Fibroblast of villous mesenchyme (primary cell): ENCODE results near the gene RAB40AL. TPM values are rescaled to one million over a fixed set of nuclear protein-coding genes. Genes with fewer than 3 reads are reported as not detected.
"Not testable (repeated sequence)": the region's sequence is repeated elsewhere in the genome, so short reads cannot be mapped to it uniquely, and the experiment has no call there.

Experiments
- DNase-seq: peaks from one replicate; pipeline ENCODE4 v3.0.0-alpha.2; 2010; ENCODE audit warnings: low read depth
- H3K4me3 ChIP-seq: 2 replicates; pipeline ENCODE4 v1.5.1; 2011; ENCODE audit warnings: low read depth, mild to moderate bottlenecking, low read length
- total RNA-seq: library from RNA; depleted of rRNA; stranded (reverse); fragments of >200 nt; gene quantifications from 2 replicates; pipeline ENCODE4 v1.2.3, GENCODE V29; 2012
- TF ChIP-seq, protein P1 (sequence below): IDR thresholded peaks from 2 replicates; pipeline ENCODE4 v1.5.1; 2012; ENCODE audit warnings: low read depth, mild to moderate bottlenecking, low read length; ENCODE audit not compliant: insufficient read depth

Gene RAB40AL
- total RNA-seq, 1 donor, result 0.43 TPM

GRCh38 chrX:102966701-102967100 is 29.6 kb downstream of the RAB40AL start:
- DNase-seq, result no peak
- no peak overlapping the region for H3K4me3 ChIP-seq
- TF ChIP-seq, protein P1, sequence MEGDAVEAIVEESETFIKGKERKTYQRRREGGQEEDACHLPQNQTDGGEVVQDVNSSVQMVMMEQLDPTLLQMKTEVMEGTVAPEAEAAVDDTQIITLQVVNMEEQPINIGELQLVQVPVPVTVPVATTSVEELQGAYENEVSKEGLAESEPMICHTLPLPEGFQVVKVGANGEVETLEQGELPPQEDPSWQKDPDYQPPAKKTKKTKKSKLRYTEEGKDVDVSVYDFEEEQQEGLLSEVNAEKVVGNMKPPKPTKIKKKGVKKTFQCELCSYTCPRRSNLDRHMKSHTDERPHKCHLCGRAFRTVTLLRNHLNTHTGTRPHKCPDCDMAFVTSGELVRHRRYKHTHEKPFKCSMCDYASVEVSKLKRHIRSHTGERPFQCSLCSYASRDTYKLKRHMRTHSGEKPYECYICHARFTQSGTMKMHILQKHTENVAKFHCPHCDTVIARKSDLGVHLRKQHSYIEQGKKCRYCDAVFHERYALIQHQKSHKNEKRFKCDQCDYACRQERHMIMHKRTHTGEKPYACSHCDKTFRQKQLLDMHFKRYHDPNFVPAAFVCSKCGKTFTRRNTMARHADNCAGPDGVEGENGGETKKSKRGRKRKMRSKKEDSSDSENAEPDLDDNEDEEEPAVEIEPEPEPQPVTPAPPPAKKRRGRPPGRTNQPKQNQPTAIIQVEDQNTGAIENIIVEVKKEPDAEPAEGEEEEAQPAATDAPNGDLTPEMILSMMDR, result no peak

DNA sequence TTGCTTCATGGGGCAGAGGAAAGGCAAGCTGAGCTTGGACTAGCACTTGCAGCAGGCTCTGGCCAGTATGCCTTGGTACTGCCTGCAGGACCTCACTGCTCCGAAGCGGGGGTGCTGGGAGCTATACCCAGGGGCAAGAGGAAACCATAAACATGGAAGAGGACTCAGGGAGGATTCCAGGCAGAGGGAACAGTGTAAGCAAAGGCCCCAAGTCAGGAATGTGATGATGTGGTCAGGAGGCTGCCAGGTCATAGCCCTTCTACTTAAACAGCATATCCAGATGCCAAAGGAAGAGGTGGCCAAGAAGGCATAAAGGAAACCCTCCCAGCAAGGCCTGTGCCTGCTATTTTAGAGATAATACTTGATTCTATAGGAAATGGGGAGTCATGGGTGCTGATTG is 31.1 kb downstream of the RAB40AL start:
- H3K4me3 ChIP-seq, result no peak overlapping the region
- no peak for DNase-seq
- TF ChIP-seq, protein P1, result no peak

DNA sequence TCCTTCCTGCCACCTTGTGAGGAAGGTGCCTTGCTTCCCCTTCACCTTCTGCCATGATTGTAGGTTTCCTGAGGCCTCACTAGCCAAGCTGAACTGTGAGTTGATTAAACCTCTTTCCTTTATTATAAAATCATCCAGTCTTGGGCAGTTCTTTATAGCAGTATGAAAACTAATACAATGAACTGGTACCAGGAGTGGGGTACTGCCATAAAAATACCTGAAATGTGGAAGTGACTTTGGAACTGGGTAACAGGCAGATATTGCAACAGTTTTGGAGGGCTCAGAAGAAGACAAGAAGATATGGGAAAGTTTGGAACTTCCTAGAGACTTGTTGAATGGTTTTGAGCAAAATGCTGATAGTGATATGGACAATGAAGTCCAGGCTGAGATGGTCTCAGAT is 34.5 kb downstream of the RAB40AL start:
- not testable (repeated sequence) for DNase-seq, H3K4me3 ChIP-seq

DNA sequence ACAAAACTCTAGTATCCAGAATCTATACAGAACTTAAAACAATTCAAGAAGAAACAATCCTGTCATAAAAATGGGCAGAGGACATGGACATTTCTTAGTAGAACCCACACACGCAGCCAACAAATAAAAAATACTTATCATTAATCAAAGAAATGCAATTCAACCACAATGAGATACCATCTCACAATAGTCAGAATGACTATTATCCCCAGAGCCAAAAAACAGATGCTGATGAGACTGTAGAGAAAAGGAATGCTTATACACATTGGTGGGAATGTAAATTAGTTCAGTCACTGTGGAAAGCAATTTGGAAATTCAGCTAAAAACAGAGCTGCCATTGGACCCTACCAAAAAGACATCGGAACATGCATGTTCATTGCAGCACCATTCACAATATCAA is 37.9 kb downstream of the RAB40AL start:
- TF ChIP-seq, protein P1, result no peak
- no peak for DNase-seq

DNA sequence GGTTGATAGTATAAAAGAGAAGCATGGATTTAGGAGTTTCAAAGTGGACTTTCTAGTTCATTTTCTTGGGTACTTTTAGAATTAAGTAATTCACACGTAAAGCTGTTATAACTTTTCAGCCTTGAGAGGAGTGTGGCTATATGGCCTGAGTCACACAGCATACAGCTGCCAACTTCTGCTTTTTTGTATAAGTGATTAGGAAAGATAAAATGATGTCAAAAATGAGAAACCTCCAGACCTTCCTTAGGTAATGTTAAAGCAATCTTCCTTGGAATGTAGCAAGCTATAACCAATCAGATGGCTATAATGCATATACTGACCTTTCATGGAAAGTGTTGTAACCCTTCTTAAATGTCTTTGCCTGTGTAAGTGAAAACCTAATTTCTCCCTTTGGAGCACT is 39.2 kb downstream of the RAB40AL start:
- TF ChIP-seq, protein P1, result no peak
- no peak for DNase-seq
- no peak overlapping the region for H3K4me3 ChIP-seq

More for the DNA sequence above, 37.9 kb downstream of the RAB40AL start:
- no peak overlapping the region for H3K4me3 ChIP-seq

DNA sequence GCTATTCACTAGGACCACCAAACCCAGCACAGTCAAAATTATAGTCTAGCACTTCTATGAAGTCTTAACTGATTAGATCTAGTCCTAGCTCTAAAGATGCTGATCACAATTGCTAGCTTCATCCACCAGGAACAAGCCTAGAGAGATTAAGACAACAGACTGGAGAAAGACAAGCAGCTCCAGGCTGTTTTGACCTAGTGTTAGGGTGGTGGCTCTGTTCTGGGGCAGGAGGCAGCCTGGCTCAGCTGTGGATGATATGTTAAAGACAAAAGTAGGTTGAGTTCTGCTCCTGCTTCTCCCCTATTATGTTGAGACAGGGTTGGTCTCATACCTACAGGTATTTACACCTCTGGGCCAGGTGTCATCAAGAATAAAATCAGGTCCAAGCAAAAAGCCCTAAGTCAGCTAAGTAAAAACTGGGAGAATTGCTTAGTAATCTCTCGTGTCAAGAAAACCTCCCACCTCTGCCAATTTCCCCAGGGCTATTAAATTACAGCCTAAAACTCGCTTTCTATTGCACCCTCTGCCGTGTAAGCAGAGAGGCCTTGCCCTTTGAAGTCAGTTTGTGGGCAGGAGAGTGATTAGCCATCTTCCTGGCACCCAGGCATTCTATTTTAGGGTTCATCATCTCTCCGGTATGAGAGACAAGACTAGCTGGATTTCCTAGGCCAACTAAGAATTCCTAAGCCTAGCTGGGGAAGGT is 39.9 kb downstream of the RAB40AL start:
- TF ChIP-seq, protein P1, result no peak
- no peak for DNase-seq
- no peak overlapping the region for H3K4me3 ChIP-seq

GRCh38 chrX:102978594-102978993 is 41.5 kb downstream of the RAB40AL start:
- TF ChIP-seq, protein P1, result no peak
- DNase-seq, result no peak
- H3K4me3 ChIP-seq, result no peak overlapping the region
